ENCODE measurements around the gene RETREG1.
A peak's percentile ranks its signal among the peaks of the same experiment; 100 is the strongest.
"Not testable (repeated sequence)": the region's sequence is repeated elsewhere in the genome, so short reads cannot be mapped to it uniquely, and the experiment has no call there.

RETREG1 gene, protein sequence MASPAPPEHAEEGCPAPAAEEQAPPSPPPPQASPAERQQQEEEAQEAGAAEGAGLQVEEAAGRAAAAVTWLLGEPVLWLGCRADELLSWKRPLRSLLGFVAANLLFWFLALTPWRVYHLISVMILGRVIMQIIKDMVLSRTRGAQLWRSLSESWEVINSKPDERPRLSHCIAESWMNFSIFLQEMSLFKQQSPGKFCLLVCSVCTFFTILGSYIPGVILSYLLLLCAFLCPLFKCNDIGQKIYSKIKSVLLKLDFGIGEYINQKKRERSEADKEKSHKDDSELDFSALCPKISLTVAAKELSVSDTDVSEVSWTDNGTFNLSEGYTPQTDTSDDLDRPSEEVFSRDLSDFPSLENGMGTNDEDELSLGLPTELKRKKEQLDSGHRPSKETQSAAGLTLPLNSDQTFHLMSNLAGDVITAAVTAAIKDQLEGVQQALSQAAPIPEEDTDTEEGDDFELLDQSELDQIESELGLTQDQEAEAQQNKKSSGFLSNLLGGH

DNA sequence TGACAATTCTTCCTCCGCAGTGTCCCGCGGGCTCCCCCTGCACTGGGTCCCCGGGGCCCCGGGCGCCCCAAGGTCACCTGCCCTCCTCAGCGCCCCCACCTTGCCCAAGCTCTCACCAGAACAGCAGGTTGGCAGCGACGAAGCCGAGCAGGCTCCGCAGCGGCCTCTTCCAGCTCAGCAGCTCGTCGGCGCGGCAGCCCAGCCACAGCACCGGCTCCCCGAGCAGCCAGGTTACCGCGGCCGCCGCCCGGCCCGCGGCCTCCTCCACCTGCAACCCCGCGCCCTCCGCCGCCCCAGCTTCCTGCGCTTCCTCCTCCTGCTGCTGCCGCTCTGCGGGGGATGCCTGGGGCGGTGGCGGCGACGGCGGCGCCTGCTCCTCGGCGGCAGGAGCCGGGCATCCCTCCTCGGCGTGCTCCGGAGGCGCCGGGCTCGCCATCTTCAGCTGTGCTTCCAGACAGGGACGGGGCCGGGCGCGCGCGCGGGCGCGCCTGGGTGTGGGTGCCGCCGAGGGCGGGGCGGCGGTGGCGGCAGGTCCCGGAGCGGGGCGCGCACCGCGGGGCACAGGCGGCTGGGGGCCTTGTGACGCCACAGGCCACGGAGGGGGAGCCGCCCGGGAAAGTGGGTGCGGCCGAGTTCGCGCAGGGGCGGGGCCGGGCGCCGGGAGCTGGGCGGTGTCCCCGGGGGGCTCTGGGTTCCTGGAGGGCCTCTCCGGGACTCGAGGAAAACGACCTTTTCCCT is at the start of gene RETREG1:
RETREG1 (minus strand) TSS at position 462 of the 738 bp plus-strand sequence; CDS start at position 436, 26 bp downstream.
- peak; percentile 75 for DNase-seq (ENCODE audit: low read depth)

DNA sequence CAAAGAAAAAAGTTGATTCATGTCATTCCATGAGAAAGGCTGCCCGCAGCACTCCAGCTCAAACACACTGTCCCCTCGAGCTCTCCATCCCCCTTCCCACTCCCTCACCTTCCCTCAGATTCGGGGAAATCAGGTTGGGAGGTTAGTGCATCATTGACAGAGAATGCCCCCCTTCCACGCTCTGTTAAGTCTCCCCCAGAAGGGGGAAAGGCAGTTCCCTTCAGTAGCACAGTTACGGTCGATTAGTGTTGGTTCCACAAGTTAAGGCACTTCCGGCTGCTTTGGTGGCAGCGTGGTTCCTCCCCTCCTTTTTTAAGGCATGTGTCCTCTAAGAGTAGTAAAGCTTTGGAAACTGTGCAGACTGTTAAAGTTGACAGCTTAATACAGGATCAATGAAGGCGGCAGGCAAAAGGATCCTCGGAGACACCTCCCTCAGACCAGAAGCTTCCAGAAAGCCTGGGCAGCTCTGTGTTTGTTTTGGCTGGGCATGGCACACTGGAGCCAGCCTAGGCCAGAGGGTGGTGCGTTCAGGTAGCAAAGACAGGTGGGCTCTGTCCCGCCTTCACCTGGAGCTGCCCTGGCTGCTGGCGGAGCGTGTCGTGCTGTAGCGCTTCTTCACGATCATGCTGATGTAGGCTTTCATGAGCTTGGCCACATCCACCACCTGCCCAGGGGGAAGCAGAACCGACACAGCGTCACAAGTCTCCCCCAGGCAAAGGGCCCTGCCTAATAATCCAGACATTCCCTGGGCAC is 49.5 kb upstream of the RETREG1 start:
- DNase-seq (ENCODE audit: low read depth), result no peak

DNA sequence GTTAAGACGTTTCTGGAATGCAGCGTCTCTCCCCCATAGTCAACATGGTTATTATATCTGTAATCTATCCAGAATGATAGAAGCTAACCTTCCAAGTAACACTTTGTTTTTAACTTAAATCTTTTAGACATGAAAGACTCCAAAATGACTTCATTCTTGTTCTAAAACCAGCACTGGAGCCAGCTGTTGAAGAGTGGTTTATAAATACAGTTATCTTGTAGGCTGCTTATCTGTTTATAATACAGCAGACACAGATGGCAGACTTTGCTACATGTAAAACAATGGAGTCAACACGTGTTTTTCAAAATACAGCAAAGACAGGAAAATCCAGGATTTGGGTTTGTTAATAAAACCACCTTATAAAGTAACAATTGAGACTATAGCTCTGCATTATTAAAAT is 48.8 kb upstream of the RETREG1 start:
- no peak for DNase-seq (ENCODE audit: low read depth)

DNA sequence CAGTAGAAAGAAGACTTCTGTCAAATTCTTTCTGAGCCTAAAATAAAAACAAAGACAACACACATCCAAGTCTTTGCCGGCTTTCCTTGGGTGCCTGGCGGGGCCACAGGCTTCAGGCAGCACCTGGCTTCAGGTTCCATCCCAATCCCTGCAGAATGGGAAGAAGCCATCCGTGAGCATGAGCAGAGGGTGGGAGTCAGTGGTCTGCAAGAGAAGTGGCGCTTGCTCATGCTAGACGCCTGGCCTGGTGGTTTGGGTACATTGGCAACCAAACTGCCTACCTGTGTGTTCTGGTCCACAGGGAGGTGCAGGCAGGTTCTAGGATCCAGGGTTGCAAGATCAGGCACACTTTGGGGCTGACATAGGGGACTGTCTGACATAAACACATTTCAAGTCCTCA is 47.6 kb upstream of the RETREG1 start:
- no peak for DNase-seq (ENCODE audit: low read depth)

DNA sequence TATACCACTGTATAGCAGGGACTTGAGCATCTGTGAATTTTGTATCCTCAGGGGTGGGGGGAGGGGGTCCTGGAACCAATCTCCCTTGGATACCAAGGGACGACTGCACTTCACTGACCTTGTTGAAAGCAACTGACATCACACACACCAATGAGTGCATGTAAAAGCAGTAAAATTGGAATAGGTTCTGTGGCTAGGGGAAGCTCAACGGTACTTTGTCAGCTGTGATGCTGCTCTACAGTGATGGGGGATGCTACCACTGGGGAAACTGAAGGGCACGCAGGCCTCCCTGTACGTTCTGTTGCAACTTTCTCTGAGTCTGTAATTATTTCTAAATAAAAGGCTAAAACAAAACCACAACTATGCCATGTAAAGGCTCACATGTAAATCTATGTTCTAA is 47.0 kb upstream of the RETREG1 start:
- DNase-seq (ENCODE audit: low read depth), result no peak

DNA sequence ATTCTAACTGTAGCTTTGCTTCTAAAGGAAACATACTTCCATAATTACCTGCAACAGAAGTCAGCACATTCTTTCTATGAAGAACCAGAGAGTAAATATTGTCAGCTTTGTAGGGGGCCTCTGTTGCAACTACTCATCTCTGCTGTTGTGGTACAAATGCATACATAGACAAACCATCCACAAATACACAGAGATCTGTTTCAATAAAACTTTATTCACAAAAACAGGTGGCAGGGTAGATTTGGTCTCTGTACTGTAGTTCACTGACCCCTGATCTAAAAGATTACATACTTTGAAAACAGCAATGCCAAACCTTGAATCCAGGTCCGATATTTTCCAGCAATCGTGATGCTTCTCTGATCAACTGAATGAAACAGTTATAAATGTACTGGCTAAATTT is 44.9 kb upstream of the RETREG1 start:
- DNase-seq (ENCODE audit: low read depth), result no peak

DNA sequence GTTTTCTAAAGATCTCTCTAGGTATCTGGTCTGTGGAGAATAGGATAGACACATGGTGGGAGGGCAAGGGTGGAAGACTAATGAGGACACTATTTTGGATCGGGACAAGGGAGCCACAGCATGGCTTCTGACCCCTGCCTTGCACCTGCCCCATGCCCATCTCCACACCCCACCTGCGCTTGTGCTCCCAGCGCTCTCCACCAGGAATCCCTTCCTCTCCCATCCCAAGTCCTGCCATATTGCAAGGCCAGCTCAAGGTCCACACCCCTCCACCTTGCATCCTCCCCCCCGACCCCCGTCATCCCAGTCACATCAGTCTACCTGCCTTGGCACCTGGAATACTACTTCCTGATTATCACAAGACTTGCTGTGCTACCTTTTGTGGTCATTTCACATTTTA is 44.2 kb upstream of the RETREG1 start:
- DNase-seq (ENCODE audit: low read depth), result no peak

DNA sequence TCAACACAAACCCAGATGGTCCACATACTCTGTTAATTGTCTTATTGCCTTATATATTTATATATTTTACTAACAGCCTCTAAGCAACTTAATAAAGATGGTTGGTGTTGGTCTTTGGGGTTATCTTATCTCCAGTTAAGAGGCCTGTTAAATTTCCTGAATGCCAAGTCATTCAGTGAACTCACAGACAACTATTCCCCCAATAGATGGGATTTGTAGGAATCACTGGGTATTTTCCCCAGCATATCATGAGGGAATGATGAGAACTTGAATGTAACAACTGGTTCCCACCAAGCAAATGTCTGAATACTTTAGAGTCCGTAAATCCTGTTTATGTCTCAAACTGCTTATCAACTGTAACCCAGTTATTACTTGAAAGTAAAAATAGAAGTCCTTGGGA is 42.7 kb upstream of the RETREG1 start:
- DNase-seq (ENCODE audit: low read depth), result no peak

DNA sequence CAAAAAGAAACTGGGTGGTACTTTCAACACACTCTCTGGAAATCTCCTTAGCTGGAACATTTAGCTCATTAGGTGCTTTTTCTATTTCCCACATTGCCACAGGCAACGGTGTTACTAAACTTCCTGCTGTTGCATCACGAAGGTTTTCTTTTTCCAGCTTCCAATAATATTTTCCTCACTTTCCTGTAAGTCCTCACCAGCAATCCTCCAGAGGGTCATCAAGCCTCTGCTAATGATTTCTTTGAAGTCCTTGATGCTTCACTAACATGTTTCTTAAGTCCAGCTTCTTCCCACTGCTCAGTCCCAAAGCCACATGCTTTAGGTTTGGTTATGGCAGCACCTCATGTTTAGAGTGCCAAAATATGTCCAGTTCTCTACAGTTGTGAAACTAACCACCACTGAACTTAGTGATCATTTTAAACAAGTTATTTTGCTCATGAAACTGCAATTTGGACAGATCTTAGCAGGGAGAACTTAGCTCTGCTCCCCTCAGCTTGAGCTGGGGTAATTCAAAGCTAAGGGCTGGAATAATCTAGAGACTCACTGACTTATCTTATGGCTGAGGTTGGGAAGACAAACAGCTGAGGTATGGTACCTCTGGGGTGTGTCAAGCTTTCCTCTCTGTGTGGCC is 39.9 kb upstream of the RETREG1 start:
- no peak for DNase-seq (ENCODE audit: low read depth)

DNA sequence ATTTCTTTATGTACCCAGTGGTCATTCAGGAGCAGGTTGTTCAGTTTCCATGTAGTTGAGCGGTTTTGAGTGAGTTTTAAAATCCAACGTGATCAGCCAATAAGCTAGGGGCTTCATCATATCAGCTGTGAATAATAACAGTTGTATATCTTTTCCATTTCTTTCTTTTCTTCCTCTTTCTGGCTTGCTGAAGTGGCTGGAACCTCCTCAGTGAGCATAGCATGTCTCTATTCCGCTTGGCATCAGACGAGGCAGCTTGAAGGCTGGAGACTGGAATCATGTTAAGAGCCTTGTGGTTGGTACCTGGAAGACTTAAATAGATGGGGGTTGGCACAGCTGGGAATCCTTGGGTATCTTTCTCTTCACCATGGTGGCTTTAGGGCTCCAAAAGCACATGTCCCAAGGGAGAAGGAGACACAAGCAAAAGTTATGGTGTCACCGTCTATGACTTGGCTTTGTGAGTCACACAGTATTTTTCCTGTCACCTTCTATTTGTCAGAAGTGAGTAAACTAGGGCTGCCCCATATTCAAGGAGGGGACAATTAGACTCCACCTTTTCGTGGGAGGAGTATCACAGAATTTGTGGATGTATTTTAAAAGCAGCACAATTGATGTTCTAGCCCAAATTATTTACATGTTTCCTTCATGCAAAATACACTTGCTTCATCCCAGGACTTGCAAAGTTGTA is 38.0 kb upstream of the RETREG1 start:
- DNase-seq (ENCODE audit: low read depth), result no peak

DNA sequence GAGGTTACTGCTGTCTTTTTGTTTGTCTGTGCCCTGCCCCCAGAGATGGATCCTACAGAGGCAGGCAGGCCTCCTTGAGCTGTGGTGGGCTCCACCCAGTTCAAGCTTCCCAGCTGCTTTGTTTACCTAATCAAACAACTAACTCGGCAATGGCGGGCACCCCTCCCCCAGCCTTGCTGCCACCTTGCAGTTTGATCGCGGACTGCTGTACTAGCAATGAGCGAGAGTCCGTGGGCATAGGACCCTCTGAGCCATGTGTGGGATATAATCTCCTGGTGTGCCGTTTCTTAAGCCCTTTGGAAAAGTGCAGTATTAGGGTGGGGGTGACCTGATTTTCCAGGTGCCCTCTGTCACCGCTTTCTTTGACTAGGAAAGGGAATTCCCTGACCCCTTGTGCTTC is 31.9 kb upstream of the RETREG1 start:
- not testable (repeated sequence) for DNase-seq (ENCODE audit: low read depth)

DNA sequence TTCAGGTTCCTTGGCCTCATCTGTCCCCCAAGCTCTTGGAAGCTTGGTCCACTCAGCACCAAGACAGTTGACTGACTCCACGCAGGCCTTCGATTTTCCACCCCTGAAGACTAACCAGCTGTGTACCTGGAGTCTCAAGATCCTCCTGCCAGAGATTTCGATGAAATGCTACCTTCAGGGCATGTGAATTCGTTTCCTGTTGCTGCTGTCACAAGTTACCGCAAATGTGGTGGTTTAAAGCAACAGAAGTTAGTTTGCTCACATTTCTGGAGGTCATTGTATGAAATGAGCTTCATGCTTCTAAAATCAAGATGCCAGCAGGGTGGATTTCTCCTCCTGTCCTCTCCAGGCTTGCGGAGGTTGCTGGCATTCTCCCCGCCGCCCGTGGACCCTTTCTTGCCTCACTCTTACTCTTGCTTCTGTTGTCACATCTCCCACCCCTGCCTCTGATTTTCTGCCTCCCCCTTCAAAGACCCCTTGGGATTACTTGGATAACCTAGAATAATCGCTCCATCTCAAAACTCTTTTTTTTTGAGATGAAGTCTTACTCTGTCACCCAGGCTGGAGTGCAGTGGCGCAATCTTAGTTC is 27.6 kb upstream of the RETREG1 start:
- DNase-seq (ENCODE audit: low read depth), result no peak

DNA sequence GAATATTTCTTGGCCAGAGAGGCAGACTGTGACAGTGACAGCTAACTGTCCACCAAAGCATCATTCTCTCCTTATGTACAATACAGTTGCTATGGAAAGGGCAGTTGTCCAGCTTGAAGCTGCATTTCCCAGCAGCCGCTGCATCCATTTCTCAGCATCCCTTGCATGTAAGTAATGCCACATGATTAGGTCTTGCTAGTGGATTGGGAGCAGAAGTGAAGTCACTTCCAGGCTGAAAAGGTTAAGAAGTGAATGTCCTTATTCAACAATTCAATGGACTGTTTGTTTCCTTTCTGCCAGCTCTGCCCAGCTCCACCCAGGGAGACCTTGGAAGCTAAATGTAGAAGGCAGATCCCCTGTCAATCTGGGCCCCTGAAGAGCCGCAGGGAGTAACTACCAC is 26.1 kb upstream of the RETREG1 start:
- DNase-seq (ENCODE audit: low read depth), result no peak

DNA sequence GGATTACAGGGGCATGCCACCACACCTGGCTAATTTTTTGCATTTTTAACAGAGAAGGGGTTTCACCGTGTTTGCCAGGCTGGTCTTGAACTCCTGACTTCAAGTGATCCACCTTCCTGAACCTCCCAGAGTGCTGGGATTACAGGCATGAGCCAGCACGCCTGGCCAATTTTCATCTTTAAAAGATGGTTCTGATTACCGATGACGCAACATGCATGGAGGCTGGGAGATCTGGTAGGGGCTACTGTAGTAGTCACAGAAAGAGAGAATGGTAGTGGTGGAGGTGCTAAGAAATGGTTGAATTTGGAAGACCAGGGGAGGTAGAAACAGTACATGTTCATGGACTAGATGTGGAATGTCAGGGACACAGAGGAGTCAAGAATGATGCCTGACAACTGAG is 22.4 kb upstream of the RETREG1 start:
- DNase-seq (ENCODE audit: low read depth), result no peak

DNA sequence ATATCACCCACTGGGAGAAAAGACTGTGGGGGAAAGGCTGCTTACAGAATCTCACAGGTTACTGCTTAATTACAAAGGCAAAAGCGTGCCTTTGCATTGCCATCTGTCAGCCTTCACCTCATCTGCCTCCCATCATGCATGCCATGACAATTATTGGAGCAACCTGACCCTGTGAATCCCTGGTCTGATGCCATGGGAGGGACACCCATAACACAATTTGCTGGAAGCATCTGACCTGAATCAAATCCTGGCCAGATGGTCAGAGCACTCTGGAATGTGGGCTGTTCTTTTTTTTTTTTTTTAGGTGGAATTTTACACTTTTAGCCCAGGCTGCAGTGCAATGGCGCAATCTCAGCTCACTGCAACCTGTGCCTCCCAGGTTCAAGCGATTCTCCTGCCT is 11.6 kb upstream of the RETREG1 start:
- DNase-seq (ENCODE audit: low read depth), result no peak

DNA sequence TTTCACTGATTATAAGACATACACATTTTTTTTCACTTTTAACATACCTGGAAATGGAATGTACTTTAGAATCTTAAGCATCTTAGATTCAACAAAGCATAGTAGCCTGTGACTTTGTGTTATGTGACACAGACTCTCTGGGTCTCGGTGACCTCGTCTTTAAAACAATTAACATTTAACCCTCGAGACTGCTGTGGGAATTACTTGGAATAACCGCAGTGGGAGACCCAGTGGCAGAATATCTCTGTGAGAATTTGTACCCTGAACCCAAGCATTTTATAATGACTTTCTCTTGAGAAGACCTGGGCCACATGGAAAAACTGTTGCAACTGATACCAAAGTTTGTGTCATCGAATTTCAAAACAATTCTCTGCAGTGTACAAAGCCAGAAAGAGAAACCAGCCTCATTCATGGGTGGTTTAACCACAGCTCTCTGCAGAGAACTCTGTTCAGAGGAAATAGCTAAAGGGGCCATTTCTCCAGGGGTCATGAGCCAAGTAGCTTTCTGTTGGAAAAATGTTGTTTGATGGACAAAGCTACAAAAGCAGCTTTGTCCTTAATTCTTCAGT is 10.0 kb upstream of the RETREG1 start:
- DNase-seq (ENCODE audit: low read depth), result no peak

DNA sequence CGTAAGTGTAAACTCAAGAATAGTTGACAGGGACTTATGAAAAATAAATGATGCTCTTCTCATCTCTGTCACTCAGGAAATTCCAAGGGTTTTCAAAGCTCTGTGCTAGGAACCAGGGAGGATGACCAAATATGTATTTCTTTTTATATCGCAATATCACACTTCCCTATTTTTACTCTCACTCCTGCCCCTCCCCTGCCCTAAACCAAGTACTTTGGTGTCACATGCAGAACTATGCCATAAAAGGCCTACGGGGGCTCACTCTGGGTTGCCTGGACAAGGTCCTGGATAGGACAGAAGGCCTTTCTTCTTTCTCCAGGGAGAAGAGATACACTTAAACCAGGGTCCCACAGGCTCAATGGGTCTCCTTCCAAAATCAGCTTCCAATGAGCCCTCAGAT is 8.3 kb upstream of the RETREG1 start:
- no peak for DNase-seq (ENCODE audit: low read depth)

DNA sequence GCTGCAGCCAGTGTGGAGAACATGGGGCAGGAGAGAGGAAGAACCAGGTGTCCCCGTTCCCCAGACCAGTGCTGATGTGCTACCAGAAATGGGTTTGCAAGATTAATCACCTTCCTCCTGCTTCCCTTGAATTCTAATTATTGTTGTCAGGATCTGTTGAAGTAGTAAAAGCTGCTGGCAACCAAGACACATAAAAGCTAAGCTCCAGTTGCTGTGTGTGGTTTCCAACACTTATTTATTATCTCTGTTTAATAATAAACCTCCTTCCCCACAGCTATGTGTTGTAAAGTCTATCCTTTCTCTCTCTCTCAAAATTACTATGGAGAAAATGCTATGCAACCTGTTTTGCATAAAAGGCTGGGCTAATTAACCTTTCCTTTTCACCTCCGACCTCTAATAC is 2.3 kb upstream of the RETREG1 start:
- DNase-seq (ENCODE audit: low read depth), result no peak

DNA sequence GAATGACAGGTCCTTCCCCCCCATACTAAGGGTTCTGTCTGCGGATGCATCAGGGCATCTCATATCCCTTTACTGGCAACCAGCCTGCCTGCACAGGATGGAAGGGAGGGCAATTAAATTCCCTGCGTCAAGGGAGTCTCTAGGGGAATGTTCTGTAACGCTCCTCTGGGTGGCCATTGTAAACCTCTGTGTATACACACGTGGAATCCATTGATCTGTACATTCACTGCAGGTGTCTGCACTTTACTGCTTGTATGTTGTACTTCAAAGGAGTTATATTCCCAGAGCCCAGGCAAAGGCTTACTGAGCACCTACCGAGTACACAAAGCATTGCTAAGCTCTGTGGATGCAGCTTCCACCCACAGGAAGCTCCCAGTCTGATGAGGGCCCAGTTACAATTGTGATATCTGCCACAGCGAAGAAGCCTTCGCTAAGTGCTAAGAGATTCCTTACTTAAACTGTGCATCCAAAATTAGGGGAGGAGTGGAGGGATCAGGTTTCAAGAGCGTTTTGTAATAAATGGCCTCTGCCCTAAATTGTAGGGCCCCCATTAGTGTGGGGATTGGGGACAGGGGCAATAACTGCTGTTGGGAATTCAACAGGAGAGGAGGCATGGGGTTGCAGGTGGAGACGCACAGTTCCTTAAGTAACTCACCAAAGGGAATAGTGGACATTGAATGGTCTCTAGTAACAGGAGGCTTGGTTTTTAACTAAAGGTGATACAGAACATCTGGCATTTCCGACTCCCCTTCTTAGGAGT is 1.5 kb upstream of the RETREG1 start:
- DNase-seq (ENCODE audit: low read depth), result no peak

All from T-helper 22 cell (primary cell).